Left renal cortex interstitium (tissue), 4 donors: ENCODE results near the gene DPEP1. TPM values are rescaled to one million over a fixed set of nuclear protein-coding genes. Genes with fewer than 3 reads are reported as not detected.
"Not testable (repeated sequence)": the region's sequence is repeated elsewhere in the genome, so short reads cannot be mapped to it uniquely, and the experiment has no call there.

ENCODE experiments used
- DNase-seq, 4 donors: peaks; one replicate each; pipeline ENCODE4 v3.0.0-alpha.2; 2013; ENCODE audit warnings: low read depth in 4 of 4, low spot score in 2 of 4, missing footprints in 1 of 4
- polyA plus RNA-seq, 4 donors: library from polyadenylated mRNA; unstranded; fragments of 120-200 nt; gene quantifications; one replicate each; pipeline ENCODE4 v1.2.1, GENCODE V29; 2013; ENCODE audit not compliant: insufficient read length in 4 of 4

The DPEP1 gene
- polyA plus RNA-seq, 4 donors, result 24.5 to 51.1 (median 41.6) TPM

GRCh38 chr16:89641458-89642119 lies 28.1 kb downstream of the DPEP1 start:
- DNase-seq, result no peak

GRCh38 chr16:89642574-89642973 lies 29.1 kb downstream of the DPEP1 start:
- no peak for DNase-seq

GRCh38 chr16:89643769-89644300 lies 30.4 kb downstream of the DPEP1 start:
- DNase-seq, result no peak

GRCh38 chr16:89645122-89645521 lies 31.7 kb downstream of the DPEP1 start:
- DNase-seq, result no peak

GRCh38 chr16:89646270-89646669 lies 32.8 kb downstream of the DPEP1 start:
- DNase-seq, result no peak

GRCh38 chr16:89646906-89647305 lies 33.5 kb downstream of the DPEP1 start:
- DNase-seq, result no peak

- DNase-seq, result no peak
These were observed 38.1 kb downstream of the DPEP1 start for GRCh38 chr16:89651584-89651983.

- no peak for DNase-seq
These were observed 40.3 kb downstream of the DPEP1 start for GRCh38 chr16:89653656-89654295.

- DNase-seq, result no peak
These were observed 41.7 kb downstream of the DPEP1 start for GRCh38 chr16:89655062-89655643.

GRCh38 chr16:89656435-89657121 lies 43.1 kb downstream of the DPEP1 start:
- DNase-seq, result no peak

GRCh38 chr16:89657442-89658220 lies 44.2 kb downstream of the DPEP1 start, which contains the start of the genes CHMP1A and SPATA33:
CHMP1A (minus strand) TSS chr16:89657708; CDS start chr16:89657588, 120 bp downstream.
SPATA33 (plus strand) TSS chr16:89657836; CDS start chr16:89657912, 76 bp downstream.
- DNase-seq, result peak; percentile 71 to 82 (median 80)

- peak in 1 of 4 donors; percentile 15 for DNase-seq
These were observed 44.9 kb downstream of the DPEP1 start for GRCh38 chr16:89658221-89658879.

- no peak for DNase-seq
These were observed 46.7 kb downstream of the DPEP1 start for GRCh38 chr16:89660146-89660545.

- no peak for DNase-seq
These were observed 47.8 kb downstream of the DPEP1 start for GRCh38 chr16:89661215-89661614.

GRCh38 chr16:89664238-89664637 lies 50.8 kb downstream of the DPEP1 start:
- not testable (repeated sequence) for DNase-seq

GRCh38 chr16:89667000-89667399 lies 53.6 kb downstream of the DPEP1 start:
- DNase-seq, result not testable (repeated sequence)

GRCh38 chr16:89667633-89668032 lies 54.2 kb downstream of the DPEP1 start:
- DNase-seq, result no peak

- DNase-seq, result no peak
These were observed 55.3 kb downstream of the DPEP1 start for GRCh38 chr16:89668790-89669158.

GRCh38 chr16:89669755-89670154 lies 56.3 kb downstream of the DPEP1 start:
- DNase-seq, result no peak
